GM08714 (cell line): ENCODE measurements around the gene TRANK1.
A peak's percentile ranks its signal among the peaks of the same experiment; 100 is the strongest.
"Not testable (repeated sequence)": the region's sequence is repeated elsewhere in the genome, so short reads cannot be mapped to it uniquely, and the experiment has no call there.

Experiments used
- H3K4me3 ChIP-seq: fragments of 200-500 bp; sonication (Bioruptor generic); 2 replicates; pipeline ENCODE4 v1.5.1; 2014; ENCODE audit warnings: mild to moderate bottlenecking, low read length, inconsistent platforms
- ZNF274 ChIP-seq: IDR thresholded peaks from 2 replicates; pipeline ENCODE4 v1.6.1; 2012; ENCODE audit warnings: mild to moderate bottlenecking, low read depth, low read length

Gene TRANK1

GRCh38 chr3:36895496-36896409 is 49.1 kb downstream of the TRANK1 start:
- no peak for TF ChIP-seq ZNF274
- H3K4me3 ChIP-seq: no peak overlapping the region

GRCh38 chr3:36894914-36895313 is 49.9 kb downstream of the TRANK1 start:
- no peak for TF ChIP-seq ZNF274
- H3K4me3 ChIP-seq: no peak overlapping the region

- H3K4me3 ChIP-seq: no peak overlapping the region
These were observed 51.0 kb downstream of the TRANK1 start for GRCh38 chr3:36893826-36894225.

GRCh38 chr3:36893137-36893557 is 51.7 kb downstream of the TRANK1 start:
- no peak for TF ChIP-seq ZNF274
- H3K4me3 ChIP-seq: no peak overlapping the region

More at GRCh38 chr3:36893826-36894225, 51.0 kb downstream of the TRANK1 start:
- TF ChIP-seq ZNF274: no peak

- H3K4me3 ChIP-seq: no peak overlapping the region
- no peak for TF ChIP-seq ZNF274
These were observed 52.3 kb downstream of the TRANK1 start for GRCh38 chr3:36892457-36893136.

- TF ChIP-seq ZNF274: no peak
- H3K4me3 ChIP-seq: no peak overlapping the region; the same call in 1 of the 2 replicates
These were observed 53.1 kb downstream of the TRANK1 start for GRCh38 chr3:36891701-36892160.

- H3K4me3 ChIP-seq: not testable (repeated sequence)
These were observed 53.8 kb downstream of the TRANK1 start for GRCh38 chr3:36891097-36891496.

GRCh38 chr3:36890261-36890660 is 54.6 kb downstream of the TRANK1 start:
- TF ChIP-seq ZNF274: no peak
- no peak overlapping the region for H3K4me3 ChIP-seq

GRCh38 chr3:36881735-36882134 is 63.1 kb downstream of the TRANK1 start:
- TF ChIP-seq ZNF274: no peak
- H3K4me3 ChIP-seq: no peak overlapping the region

- H3K4me3 ChIP-seq: not testable (repeated sequence)
These were observed 65.0 kb downstream of the TRANK1 start for GRCh38 chr3:36879842-36880241.

- no peak overlapping the region for H3K4me3 ChIP-seq
- TF ChIP-seq ZNF274: no peak
These were observed 66.7 kb downstream of the TRANK1 start for GRCh38 chr3:36877930-36878685.

- no peak for TF ChIP-seq ZNF274
- H3K4me3 ChIP-seq: peak overlapping the region; percentile 37; the same call in 1 of the 2 replicates
These were observed 68.5 kb downstream of the TRANK1 start for GRCh38 chr3:36876181-36876936.

- no peak overlapping the region for H3K4me3 ChIP-seq
- TF ChIP-seq ZNF274: no peak
These were observed 69.5 kb downstream of the TRANK1 start for GRCh38 chr3:36875397-36875796.

GRCh38 chr3:36874424-36874823 is 70.4 kb downstream of the TRANK1 start:
- TF ChIP-seq ZNF274: no peak
- no peak overlapping the region for H3K4me3 ChIP-seq
